Measurements from ENCODE around the gene THSD4.

DNA sequence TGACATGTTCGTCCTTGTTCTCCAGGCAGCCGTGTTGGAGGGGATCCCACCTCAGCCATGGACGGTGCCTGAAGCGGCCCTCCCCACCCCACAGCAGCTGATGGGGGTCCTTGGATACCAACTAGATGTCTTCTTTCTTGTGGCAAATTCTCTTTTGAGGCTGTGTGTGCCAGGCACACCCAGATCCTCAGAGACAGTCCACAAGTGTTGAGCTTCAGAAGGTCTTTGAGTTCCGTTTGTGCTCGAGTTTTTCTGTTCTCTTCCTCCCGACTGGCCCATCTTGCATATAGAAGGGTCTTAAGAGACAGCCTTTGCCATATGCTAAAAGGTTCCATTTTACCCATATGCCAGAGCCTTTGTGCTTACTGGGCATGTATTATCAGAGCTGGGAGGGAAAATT is 227.4 kb downstream of the THSD4 start:
- TF ChIP-seq EGR1 (IDR thresholded peaks at IDR 0.05; ENCODE audit: borderline replicate concordance, low read depth, low read length) (no peak), SUZ12 (IDR thresholded peaks at IDR 0.05; ENCODE audit: low read length) (no peak), RFX5 (IDR thresholded peaks at IDR 0.05; ENCODE audit: borderline replicate concordance, low read depth, low read length) (no peak), TEAD4 (IDR thresholded peaks at IDR 0.05; ENCODE audit: low read depth, low read length) (no peak), CTCF (IDR thresholded peaks at IDR 0.05; ENCODE audit: control extremely low read depth in 1 of 3, insufficient read depth in 1 of 3, low read depth in 1 of 3, low read length in 3 of 3) (no peak), GTF2F1 (IDR thresholded peaks at IDR 0.05; ENCODE audit: borderline replicate concordance, low read depth, low read length) (no peak), YY1 (IDR thresholded peaks at IDR 0.05; ENCODE audit: low read depth, low read length) (no peak), CEBPB (IDR thresholded peaks at IDR 0.05; ENCODE audit: low read depth, low read length) (no peak), ZNF274 (IDR thresholded peaks at IDR 0.05; ENCODE audit: borderline replicate concordance, extremely low read depth, low read length) (no peak)

All from H1 (cell line).